Testis (tissue), 2 donors: ENCODE measurements around the gene PFKFB3.

Source experiments
- POLR2A ChIP-seq: fragments of 450-650 bp; IDR thresholded peaks from one replicate; pipeline ENCODE4 v1.6.1; 2017; ENCODE audit warnings: antibody characterized with exemption, mild to moderate bottlenecking, moderate library complexity
- TF ChIP-seq, protein P1 (sequence below), 3 experiments: fragments of 450-650 bp in 2 of 3; fragments of 200-600 bp in 1 of 3; sonication (generic) in 1 of 3; IDR thresholded peaks; one replicate each; pipeline ENCODE4 v1.5.1; 2016 to 2019; ENCODE audit warnings: antibody characterized with exemption in 3 of 3, mild to moderate bottlenecking in 2 of 3, moderate library complexity in 1 of 3

DNA sequence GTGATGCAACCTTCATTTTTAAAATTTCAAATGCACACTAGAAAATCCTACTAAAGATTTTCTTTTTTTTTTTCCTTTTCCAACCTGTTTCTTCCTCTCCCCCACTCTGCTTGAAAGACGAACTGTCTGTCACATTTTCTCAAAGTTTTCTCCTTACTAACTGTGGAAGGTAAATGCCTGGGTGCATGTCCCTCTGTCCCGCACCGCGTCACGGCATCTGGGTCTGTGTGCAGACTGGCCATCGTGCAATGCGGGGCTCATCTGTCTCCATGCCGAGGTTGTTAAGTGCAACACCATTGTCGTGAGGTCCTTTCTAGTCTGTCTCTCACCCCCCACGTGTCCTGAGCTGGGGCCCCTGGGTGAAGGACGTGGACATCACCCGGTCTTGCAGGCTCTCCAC lies 28.4 kb downstream of the PFKFB3 start:
- TF ChIP-seq, protein P1, sequence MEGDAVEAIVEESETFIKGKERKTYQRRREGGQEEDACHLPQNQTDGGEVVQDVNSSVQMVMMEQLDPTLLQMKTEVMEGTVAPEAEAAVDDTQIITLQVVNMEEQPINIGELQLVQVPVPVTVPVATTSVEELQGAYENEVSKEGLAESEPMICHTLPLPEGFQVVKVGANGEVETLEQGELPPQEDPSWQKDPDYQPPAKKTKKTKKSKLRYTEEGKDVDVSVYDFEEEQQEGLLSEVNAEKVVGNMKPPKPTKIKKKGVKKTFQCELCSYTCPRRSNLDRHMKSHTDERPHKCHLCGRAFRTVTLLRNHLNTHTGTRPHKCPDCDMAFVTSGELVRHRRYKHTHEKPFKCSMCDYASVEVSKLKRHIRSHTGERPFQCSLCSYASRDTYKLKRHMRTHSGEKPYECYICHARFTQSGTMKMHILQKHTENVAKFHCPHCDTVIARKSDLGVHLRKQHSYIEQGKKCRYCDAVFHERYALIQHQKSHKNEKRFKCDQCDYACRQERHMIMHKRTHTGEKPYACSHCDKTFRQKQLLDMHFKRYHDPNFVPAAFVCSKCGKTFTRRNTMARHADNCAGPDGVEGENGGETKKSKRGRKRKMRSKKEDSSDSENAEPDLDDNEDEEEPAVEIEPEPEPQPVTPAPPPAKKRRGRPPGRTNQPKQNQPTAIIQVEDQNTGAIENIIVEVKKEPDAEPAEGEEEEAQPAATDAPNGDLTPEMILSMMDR (IDR thresholded peaks at IDR 0.05), result no peak
- TF ChIP-seq POLR2A, result no peak
